GM12878 (cell line): Measurements from ENCODE around the gene PNPLA5. TPM values are rescaled to one million over a fixed set of nuclear protein-coding genes. Genes with fewer than 3 reads are reported as not detected.

ENCODE experiments used
- ATAC-seq: fragments of 200-7000 bp; cut with Tn5 transposase; 3 replicates; pipeline ENCODE4 v1.9.1; 2020; ENCODE audit warnings: mild to moderate bottlenecking, moderate library complexity
- BruUV-seq: library from RNA; stranded (reverse); fragments of 400-500 nt; replicated peaks from 2 replicates; lab custom pipeline; 2021; lab: Mats Ljungman, UMichigan
- CTCF ChIA-PET: fragments of 300-600 bp; sonication (Branson Sonifier 250); formaldehyde crosslinking; extraction: SDS; loops from one replicate; lab custom pipeline; 2021; ENCODE audit warnings: inconsistent platforms; lab: Yijun Ruan, JAX
- POLR2A ChIA-PET: fragments of 350-600 bp; formaldehyde crosslinking; extraction: SDS; loops from one replicate; lab custom pipeline; 2021; ENCODE audit warnings: inconsistent platforms; lab: Charles Lee
- RAD21 ChIA-PET: fragments of 300-600 bp; sonication (Branson Sonifier 250); formaldehyde crosslinking; loops from one replicate; lab custom pipeline; 2023; ENCODE audit warnings: antibody characterized with exemption; ENCODE audit not compliant: unreplicated experiment; lab: Charles Lee
- SMC1A ChIA-PET: fragments of 300-600 bp; sonication (Branson Sonifier 250); formaldehyde crosslinking; loops from one replicate; lab custom pipeline; 2023; ENCODE audit not compliant: unreplicated experiment, uncharacterized antibody; lab: Charles Lee
- DNase-seq: peaks from one replicate; pipeline ENCODE4 v3.0.0-alpha.2; 2011; ENCODE audit warnings: low read depth, low spot score
- FAIRE-seq: peaks from 3 replicates; lab custom pipeline; 2011; peaks lifted over from hg19 to GRCh38; lab: Jason Lieb, UNC
- H2AFZ ChIP-seq: 2 replicates; pipeline ENCODE4 v1.6.0; 2011; ENCODE audit warnings: low read depth, low read length, control low read depth; ENCODE audit not compliant: control insufficient read depth
- H3K27ac ChIP-seq: 2 replicates; pipeline ENCODE4 v1.5.1; 2011; ENCODE audit warnings: control low read depth; ENCODE audit not compliant: control insufficient read depth, insufficient read depth
- H3K27me3 ChIP-seq, 2 experiments: replicated peaks in 1 of 2; 2 replicates each; pipeline versions ENCODE4 v1.6.0 to v1.6.1; 2011; ENCODE audit warnings: low read length in 1 of 2; ENCODE audit not compliant: control insufficient read depth in 2 of 2, insufficient read depth in 2 of 2
- H3K36me3 ChIP-seq, 2 experiments: 2 replicates each; pipeline ENCODE4 v1.5.1; 2011; ENCODE audit warnings: low read length in 1 of 2; ENCODE audit not compliant: control insufficient read depth in 2 of 2, insufficient read depth in 2 of 2
- H3K4me1 ChIP-seq: 2 replicates; pipeline ENCODE4 v1.6.1; 2011; ENCODE audit warnings: mild to moderate bottlenecking, low read length, moderate library complexity, mixed read lengths; ENCODE audit not compliant: control insufficient read depth, insufficient read depth
- H3K4me2 ChIP-seq: 2 replicates; pipeline ENCODE4 v1.6.0; 2011; ENCODE audit warnings: control low read depth; ENCODE audit not compliant: control insufficient read depth, insufficient read depth
- H3K4me3 ChIP-seq: fragments of 200-600 bp; sonication (generic); 2 replicates; pipeline ENCODE4 v1.5.1; 2016
- H3K79me2 ChIP-seq: 2 replicates; pipeline ENCODE4 v1.6.0; 2011; ENCODE audit warnings: low read length; ENCODE audit not compliant: control insufficient read depth, insufficient read depth
- H3K9ac ChIP-seq: 2 replicates; pipeline ENCODE4 v1.8.0; 2011; ENCODE audit warnings: low read length, control low read depth, mixed read lengths; ENCODE audit not compliant: control insufficient read depth, insufficient read depth
- H3K9me3 ChIP-seq: replicated peaks from 3 replicates; pipeline ENCODE4 v1.5.1; 2011; ENCODE audit warnings: mild to moderate bottlenecking, low read length; ENCODE audit not compliant: control insufficient read depth, insufficient read depth
- H4K20me1 ChIP-seq: 2 replicates; pipeline ENCODE4 v1.6.0; 2011; ENCODE audit not compliant: control insufficient read depth, insufficient read depth
- CREB1 ChIP-seq: IDR thresholded peaks from 2 replicates; pipeline ENCODE4 v1.6.1; 2012; ENCODE audit warnings: low read depth, mild to moderate bottlenecking, inconsistent platforms
- PAX5 ChIP-seq: IDR thresholded peaks from 2 replicates; pipeline ENCODE4 v1.6.1; 2011; ENCODE audit warnings: low read depth, low read length, borderline replicate concordance
- RELA ChIP-seq: fragments of 450-650 bp; IDR thresholded peaks from 2 replicates; pipeline ENCODE4 v1.8.0; 2014; ENCODE audit warnings: borderline replicate concordance; ENCODE audit not compliant: partially characterized antibody
- RFX5 ChIP-seq: IDR thresholded peaks from 2 replicates; pipeline ENCODE4 v1.6.1; 2011; ENCODE audit warnings: low read depth, low read length, improper control_type of control experiment
- SIX5 ChIP-seq: IDR thresholded peaks from 2 replicates; pipeline ENCODE4 v1.6.1; 2011; ENCODE audit warnings: mild to moderate bottlenecking, low read depth, low read length, moderate library complexity; ENCODE audit not compliant: severe bottlenecking
- TCF7 ChIP-seq: IDR thresholded peaks from 2 replicates; pipeline ENCODE4 v1.6.1; 2014; ENCODE audit warnings: antibody characterized with exemption, borderline replicate concordance
- WGBS: methylation state at CpG from one replicate; pipeline ENCODE4 v1.1.6; 2016; ENCODE audit warnings: low lambda C conversion rate; ENCODE audit not compliant: insufficient replicate concordance, insufficient coverage; ENCODE audit errors: missing lambda C conversion rate; 5-methylcytosine and 5-hydroxymethylcytosine counted together
- in situ Hi-C: fragments of 300-500 bp; cut with MboI; formaldehyde crosslinking; loops from 9 replicates; pipeline ENCODE4 v1.14.3; 2018; ENCODE audit warnings: mixed read lengths
- intact Hi-C: fragments of 100-400 bp; cut with micrococcal nuclease; formaldehyde crosslinking; loops from one replicate; pipeline ENCODE4 v1.14.2; 2022; ENCODE audit not compliant: unreplicated experiment
- polyA plus RNA-seq, 11 experiments: library from polyadenylated mRNA; depleted of rRNA in 4 of 11; unstranded in 6 of 11; stranded (reverse) in 5 of 11; fragments of >200 nt; fragmentation: Nextera tagmentation in 4 of 11; fragmentation: Illumina TruSeq in 1 of 11; extraction: Ambion mirVana in 4 of 11; extraction: Trizol in 1 of 11; gene quantifications; 1 replicate in 1 of 11; 2 replicates in 10 of 11; pipeline versions ENCODE4 v1.2.1 to v1.2.3, GENCODE V29; 2011 to 2016; ENCODE audit warnings: inconsistent platforms in 2 of 11, missing spikeins in 2 of 11, low read depth in 1 of 11
- total RNA-seq, 4 experiments: library from RNA; depleted of rRNA in 3 of 4; stranded (reverse); fragments of >200 nt in 3 of 4; fragmentation: Illumina TruSeq in 1 of 4; extraction: Trizol in 1 of 4; gene quantifications; 2 replicates each; pipeline versions ENCODE4 v1.2.1 to v1.2.3, GENCODE V29; 2013 to 2021
- TF ChIP-seq, protein P1 (sequence below): fragments of 450-650 bp; IDR thresholded peaks from 2 replicates; pipeline ENCODE4 v1.6.1; 2017; ENCODE audit warnings: antibody characterized with exemption, mild to moderate bottlenecking, moderate library complexity
- TF ChIP-seq, protein P2 (sequence below): fragments of 450-650 bp; formaldehyde crosslinking; IDR thresholded peaks from 2 replicates; pipeline ENCODE4 v1.5.0; 2022; ENCODE audit warnings: mild to moderate bottlenecking, missing genetic modification characterization
- TF ChIP-seq, protein P3 (sequence below): fragments of 450-650 bp; formaldehyde crosslinking; IDR thresholded peaks from 2 replicates; pipeline ENCODE4 v1.4.0; 2020; ENCODE audit warnings: mild to moderate bottlenecking, moderate library complexity

PNPLA5 gene
- total and polyA plus RNA-seq, 10 of the 15 experiments (the other 5 are each of a cell fraction or from before 2014, with no cell fraction given), result not detected

DNA sequence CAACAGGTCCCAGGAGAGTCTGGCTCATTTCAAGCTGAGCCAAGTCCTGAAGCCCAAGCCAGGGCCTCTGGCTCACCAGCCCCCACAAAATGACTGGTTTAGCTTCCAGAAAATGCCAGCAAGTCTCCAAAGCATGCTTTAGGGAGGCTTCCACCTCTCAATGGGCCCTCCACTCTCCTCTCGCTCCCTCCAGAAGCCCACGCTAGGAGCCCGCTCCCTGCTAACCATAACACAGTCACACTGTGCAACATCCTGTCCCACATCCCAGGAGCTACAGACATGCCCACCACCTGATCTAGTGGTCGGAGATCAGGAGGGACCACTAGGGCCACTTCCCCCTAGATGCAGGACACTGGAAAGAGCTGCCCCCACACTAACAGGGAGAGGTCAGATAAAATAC is 36.4 kb downstream of the PNPLA5 start:
- no peak for ATAC-seq
- H3K79me2 ChIP-seq, result no peaks in the 10 kb centered on the region
- RAD21 ChIA-PET, result no interaction called here
- no peak overlapping the region for H3K9ac ChIP-seq
- H3K27me3 ChIP-seq, result peaks cover 0 to 4% of the 10 kb centered on the region in 2 experiments; a peak in 3 of 4 replicates
- no peaks in the 10 kb centered on the region for H3K36me3 ChIP-seq
- WGBS, result 22% methylated on average over 4 of the region's 4 CpGs
- DNase-seq, result no peak
- H3K4me1 ChIP-seq, result no peaks in the 10 kb centered on the region
- no peak overlapping the region for H2AFZ ChIP-seq
- FAIRE-seq, result no peak
- H3K4me3 ChIP-seq, result no peak overlapping the region
- in situ Hi-C loops, result no loop called here
- no peak overlapping the region for H3K27ac ChIP-seq
- SMC1A ChIA-PET, result no interaction called here
- TF ChIP-seq CREB1 (no peak), SIX5 (no peak), TCF7 (no peak), RFX5 (no peak), PAX5 (no peak), RELA (no peak)
- TF ChIP-seq, protein P1, sequence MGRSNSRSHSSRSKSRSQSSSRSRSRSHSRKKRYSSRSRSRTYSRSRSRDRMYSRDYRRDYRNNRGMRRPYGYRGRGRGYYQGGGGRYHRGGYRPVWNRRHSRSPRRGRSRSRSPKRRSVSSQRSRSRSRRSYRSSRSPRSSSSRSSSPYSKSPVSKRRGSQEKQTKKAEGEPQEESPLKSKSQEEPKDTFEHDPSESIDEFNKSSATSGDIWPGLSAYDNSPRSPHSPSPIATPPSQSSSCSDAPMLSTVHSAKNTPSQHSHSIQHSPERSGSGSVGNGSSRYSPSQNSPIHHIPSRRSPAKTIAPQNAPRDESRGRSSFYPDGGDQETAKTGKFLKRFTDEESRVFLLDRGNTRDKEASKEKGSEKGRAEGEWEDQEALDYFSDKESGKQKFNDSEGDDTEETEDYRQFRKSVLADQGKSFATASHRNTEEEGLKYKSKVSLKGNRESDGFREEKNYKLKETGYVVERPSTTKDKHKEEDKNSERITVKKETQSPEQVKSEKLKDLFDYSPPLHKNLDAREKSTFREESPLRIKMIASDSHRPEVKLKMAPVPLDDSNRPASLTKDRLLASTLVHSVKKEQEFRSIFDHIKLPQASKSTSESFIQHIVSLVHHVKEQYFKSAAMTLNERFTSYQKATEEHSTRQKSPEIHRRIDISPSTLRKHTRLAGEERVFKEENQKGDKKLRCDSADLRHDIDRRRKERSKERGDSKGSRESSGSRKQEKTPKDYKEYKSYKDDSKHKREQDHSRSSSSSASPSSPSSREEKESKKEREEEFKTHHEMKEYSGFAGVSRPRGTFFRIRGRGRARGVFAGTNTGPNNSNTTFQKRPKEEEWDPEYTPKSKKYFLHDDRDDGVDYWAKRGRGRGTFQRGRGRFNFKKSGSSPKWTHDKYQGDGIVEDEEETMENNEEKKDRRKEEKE, result no peak
- TF ChIP-seq, protein P2, sequence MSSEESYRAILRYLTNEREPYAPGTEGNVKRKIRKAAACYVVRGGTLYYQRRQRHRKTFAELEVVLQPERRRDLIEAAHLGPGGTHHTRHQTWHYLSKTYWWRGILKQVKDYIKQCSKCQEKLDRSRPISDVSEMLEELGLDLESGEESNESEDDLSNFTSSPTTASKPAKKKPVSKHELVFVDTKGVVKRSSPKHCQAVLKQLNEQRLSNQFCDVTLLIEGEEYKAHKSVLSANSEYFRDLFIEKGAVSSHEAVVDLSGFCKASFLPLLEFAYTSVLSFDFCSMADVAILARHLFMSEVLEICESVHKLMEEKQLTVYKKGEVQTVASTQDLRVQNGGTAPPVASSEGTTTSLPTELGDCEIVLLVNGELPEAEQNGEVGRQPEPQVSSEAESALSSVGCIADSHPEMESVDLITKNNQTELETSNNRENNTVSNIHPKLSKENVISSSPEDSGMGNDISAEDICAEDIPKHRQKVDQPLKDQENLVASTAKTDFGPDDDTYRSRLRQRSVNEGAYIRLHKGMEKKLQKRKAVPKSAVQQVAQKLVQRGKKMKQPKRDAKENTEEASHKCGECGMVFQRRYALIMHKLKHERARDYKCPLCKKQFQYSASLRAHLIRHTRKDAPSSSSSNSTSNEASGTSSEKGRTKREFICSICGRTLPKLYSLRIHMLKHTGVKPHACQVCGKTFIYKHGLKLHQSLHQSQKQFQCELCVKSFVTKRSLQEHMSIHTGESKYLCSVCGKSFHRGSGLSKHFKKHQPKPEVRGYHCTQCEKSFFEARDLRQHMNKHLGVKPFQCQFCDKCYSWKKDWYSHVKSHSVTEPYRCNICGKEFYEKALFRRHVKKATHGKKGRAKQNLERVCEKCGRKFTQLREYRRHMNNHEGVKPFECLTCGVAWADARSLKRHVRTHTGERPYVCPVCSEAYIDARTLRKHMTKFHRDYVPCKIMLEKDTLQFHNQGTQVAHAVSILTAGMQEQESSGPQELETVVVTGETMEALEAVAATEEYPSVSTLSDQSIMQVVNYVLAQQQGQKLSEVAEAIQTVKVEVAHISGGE (CRISPR knock-in tag), result no peak
- TF ChIP-seq, protein P3, sequence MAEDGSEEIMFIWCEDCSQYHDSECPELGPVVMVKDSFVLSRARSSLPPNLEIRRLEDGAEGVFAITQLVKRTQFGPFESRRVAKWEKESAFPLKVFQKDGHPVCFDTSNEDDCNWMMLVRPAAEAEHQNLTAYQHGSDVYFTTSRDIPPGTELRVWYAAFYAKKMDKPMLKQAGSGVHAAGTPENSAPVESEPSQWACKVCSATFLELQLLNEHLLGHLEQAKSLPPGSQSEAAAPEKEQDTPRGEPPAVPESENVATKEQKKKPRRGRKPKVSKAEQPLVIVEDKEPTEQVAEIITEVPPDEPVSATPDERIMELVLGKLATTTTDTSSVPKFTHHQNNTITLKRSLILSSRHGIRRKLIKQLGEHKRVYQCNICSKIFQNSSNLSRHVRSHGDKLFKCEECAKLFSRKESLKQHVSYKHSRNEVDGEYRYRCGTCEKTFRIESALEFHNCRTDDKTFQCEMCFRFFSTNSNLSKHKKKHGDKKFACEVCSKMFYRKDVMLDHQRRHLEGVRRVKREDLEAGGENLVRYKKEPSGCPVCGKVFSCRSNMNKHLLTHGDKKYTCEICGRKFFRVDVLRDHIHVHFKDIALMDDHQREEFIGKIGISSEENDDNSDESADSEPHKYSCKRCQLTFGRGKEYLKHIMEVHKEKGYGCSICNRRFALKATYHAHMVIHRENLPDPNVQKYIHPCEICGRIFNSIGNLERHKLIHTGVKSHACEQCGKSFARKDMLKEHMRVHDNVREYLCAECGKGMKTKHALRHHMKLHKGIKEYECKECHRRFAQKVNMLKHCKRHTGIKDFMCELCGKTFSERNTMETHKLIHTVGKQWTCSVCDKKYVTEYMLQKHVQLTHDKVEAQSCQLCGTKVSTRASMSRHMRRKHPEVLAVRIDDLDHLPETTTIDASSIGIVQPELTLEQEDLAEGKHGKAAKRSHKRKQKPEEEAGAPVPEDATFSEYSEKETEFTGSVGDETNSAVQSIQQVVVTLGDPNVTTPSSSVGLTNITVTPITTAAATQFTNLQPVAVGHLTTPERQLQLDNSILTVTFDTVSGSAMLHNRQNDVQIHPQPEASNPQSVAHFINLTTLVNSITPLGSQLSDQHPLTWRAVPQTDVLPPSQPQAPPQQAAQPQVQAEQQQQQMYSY (CRISPR knock-in tag), result no peak
- POLR2A ChIA-PET, result no interaction called here
- BruUV-seq, result no TSS peak
- CTCF ChIA-PET, result no interaction called here
- intact Hi-C loops, result no loop called here
- no peak overlapping the region for H3K4me2 ChIP-seq
- no peaks in the 10 kb centered on the region for H4K20me1 ChIP-seq
- no peaks in the 10 kb centered on the region for H3K9me3 ChIP-seq
